HCT116 (cell line): ENCODE data around the gene NUFIP2. TPM values are rescaled to one million over a fixed set of nuclear protein-coding genes. Genes with fewer than 3 reads are reported as not detected.

Experiments used
- ATAC-seq: fragments of 200-7000 bp; cut with Tn5 transposase; 2 replicates; pipeline ENCODE4 v1.9.1; 2020; ENCODE audit warnings: mild to moderate bottlenecking, moderate library complexity
- BruUV-seq: library from RNA; stranded (reverse); fragments of 400-500 nt; replicated peaks from 2 replicates; lab custom pipeline; 2021; lab: Mats Ljungman, UMichigan
- CTCF ChIA-PET: fragments of 300-600 bp; sonication (Branson Sonifier 250); formaldehyde crosslinking; loops from one replicate; lab custom pipeline; 2021; ENCODE audit warnings: antibody characterized with exemption; lab: Charles Lee
- POLR2A ChIA-PET: fragments of 300-600, 350-600 bp; sonication (Branson Sonifier 250); formaldehyde crosslinking; loops from one replicate; lab custom pipeline; 2021; ENCODE audit warnings: antibody characterized with exemption; lab: Charles Lee
- RAD21 ChIA-PET, 2 experiments: fragments of 300-600 bp; sonication (Branson Sonifier 250); formaldehyde crosslinking; loops; one replicate each; lab custom pipeline; 2023; ENCODE audit warnings: low total read pairs in 2 of 2; ENCODE audit not compliant: uncharacterized antibody in 2 of 2, unreplicated experiment in 2 of 2, low non-redundant PET in 1 of 2; lab: Charles Lee
- DNase-seq: peaks from one replicate; pipeline ENCODE4 v3.0.0-alpha.2; 2010; ENCODE audit warnings: low read depth, low spot score
- H2AFZ ChIP-seq: fragments of 200-600 bp; shearing (Covaris generic), sonication (generic); 2 replicates; pipeline ENCODE4 v1.6.1; 2017; ENCODE audit warnings: low read depth, mixed run types, mixed read lengths, antibody characterized with exemption, low read length; ENCODE audit not compliant: poor library complexity, severe bottlenecking
- H3K27ac ChIP-seq: 2 replicates; pipeline ENCODE4 v1.5.1; 2012; ENCODE audit warnings: low read depth, low read length
- H3K27me3 ChIP-seq: fragments of 200-600 bp; sonication (generic); 2 replicates; pipeline ENCODE4 v1.6.1; 2016; ENCODE audit warnings: mixed run types, low read length, mixed read lengths; ENCODE audit not compliant: insufficient read depth
- H3K36me3 ChIP-seq, 2 experiments: fragments of 200-500 bp in 1 of 2; fragments of 200-600 bp in 1 of 2; sonication (Bioruptor generic) in 1 of 2; sonication (generic) in 1 of 2; 2 replicates each; pipeline versions ENCODE4 v1.5.1 to v1.6.1; 2014 to 2016; ENCODE audit warnings: low read length in 2 of 2, inconsistent platforms in 1 of 2, mixed read lengths in 1 of 2, mixed run types in 1 of 2; ENCODE audit not compliant: insufficient read depth in 2 of 2, control insufficient read depth in 1 of 2
- H3K4me1 ChIP-seq, 2 experiments: fragments of 200-600 bp in 1 of 2; sonication (generic) in 1 of 2; 2 replicates each; pipeline versions ENCODE4 v1.5.1 to v1.6.1; 2012 to 2017; ENCODE audit warnings: low read length in 2 of 2, inconsistent platforms in 1 of 2, mild to moderate bottlenecking in 1 of 2, mixed read lengths in 1 of 2, mixed run types in 1 of 2, moderate library complexity in 1 of 2; ENCODE audit not compliant: insufficient read depth in 2 of 2, control insufficient read depth in 1 of 2
- H3K4me2 ChIP-seq: fragments of 200-600 bp; sonication (generic); 2 replicates; pipeline ENCODE4 v1.6.1; 2017; ENCODE audit warnings: mixed run types, low read length, mixed read lengths
- H3K4me3 ChIP-seq, 2 experiments: fragments of 200-600 bp in 1 of 2; sonication (generic) in 1 of 2; replicated peaks in 1 of 2; 2 replicates each; pipeline ENCODE4 v1.5.1; 2011 to 2016; ENCODE audit warnings: low read length in 2 of 2, control low read depth in 1 of 2, low read depth in 1 of 2, mild to moderate bottlenecking in 1 of 2, mixed read lengths in 1 of 2, mixed run types in 1 of 2
- H3K79me2 ChIP-seq: fragments of 200-600 bp; sonication (generic); 2 replicates; pipeline ENCODE4 v1.6.1; 2017; ENCODE audit warnings: mild to moderate bottlenecking, mixed run types, low read length, moderate library complexity, mixed read lengths; ENCODE audit not compliant: insufficient read depth
- H3K9ac ChIP-seq: fragments of 200-600 bp; sonication (generic); 2 replicates; pipeline ENCODE4 v1.6.1; 2016; ENCODE audit warnings: low read length, mixed read lengths
- H3K9me2 ChIP-seq: fragments of 200-600 bp; sonication (generic), shearing (Covaris generic); 2 replicates; pipeline ENCODE4 v1.6.1; 2017; ENCODE audit warnings: mixed run types, mild to moderate bottlenecking, moderate library complexity; ENCODE audit not compliant: insufficient read depth
- H3K9me3 ChIP-seq, 2 experiments: fragments of 200-500 bp in 1 of 2; fragments of 200-600 bp in 1 of 2; sonication (Bioruptor generic) in 1 of 2; sonication (generic) in 1 of 2; 2 replicates each; pipeline ENCODE4 v1.6.1; 2014 to 2017; ENCODE audit warnings: low read length in 2 of 2, mixed read lengths in 2 of 2, inconsistent platforms in 1 of 2, low read depth in 1 of 2, mild to moderate bottlenecking in 1 of 2, mixed run types in 1 of 2, moderate library complexity in 1 of 2; ENCODE audit not compliant: control insufficient read depth in 1 of 2, insufficient read depth in 1 of 2
- H4K20me1 ChIP-seq: fragments of 200-600 bp; sonication (generic), shearing (Covaris generic); 2 replicates; pipeline ENCODE4 v1.6.1; 2017; ENCODE audit warnings: mixed run types, mild to moderate bottlenecking, moderate library complexity; ENCODE audit not compliant: insufficient read depth
- ATF3 ChIP-seq: IDR thresholded peaks from 2 replicates; pipeline ENCODE4 v1.6.1; 2012
- ELF1 ChIP-seq: IDR thresholded peaks from 2 replicates; pipeline ENCODE4 v1.6.1; 2012; ENCODE audit warnings: low read depth, borderline replicate concordance
- EZH2 ChIP-seq: fragments of 200-600 bp; sonication (generic); IDR thresholded peaks from 2 replicates; pipeline ENCODE4 v1.6.1; 2017; ENCODE audit warnings: antibody characterized with exemption, mixed run types
- EZH2phosphoT487 ChIP-seq: fragments of 200-600 bp; IDR thresholded peaks from 2 replicates; pipeline ENCODE4 v1.6.1; 2018; ENCODE audit warnings: antibody characterized with exemption, borderline replicate concordance
- JUND ChIP-seq: IDR thresholded peaks from 2 replicates; pipeline ENCODE4 v1.6.1; 2012
- MAX ChIP-seq: IDR thresholded peaks from 2 replicates; pipeline ENCODE4 v1.6.1; 2012
- POLR2A ChIP-seq: IDR thresholded peaks from 2 replicates; pipeline ENCODE4 v1.7.0; 2011; ENCODE audit warnings: borderline replicate concordance; ENCODE audit not compliant: insufficient read depth, insufficient read length; ENCODE audit errors: extremely low read depth
- POLR2AphosphoS5 ChIP-seq: IDR thresholded peaks from 2 replicates; pipeline ENCODE4 v1.6.1; 2011; ENCODE audit warnings: mild to moderate bottlenecking, low read depth, low read length, moderate library complexity
- SP1 ChIP-seq: IDR thresholded peaks from 2 replicates; pipeline ENCODE4 v1.6.1; 2012; ENCODE audit warnings: low read depth
- YY1 ChIP-seq: IDR thresholded peaks from 2 replicates; pipeline ENCODE4 v1.6.1; 2011; ENCODE audit warnings: low read length, low read depth, moderate library complexity, mild to moderate bottlenecking; ENCODE audit not compliant: insufficient replicate concordance; ENCODE audit errors: extremely low read depth
- ZBTB33 ChIP-seq: IDR thresholded peaks from 2 replicates; pipeline ENCODE4 v1.6.1; 2011; ENCODE audit warnings: mild to moderate bottlenecking, low read length, moderate library complexity; ENCODE audit not compliant: insufficient replicate concordance; ENCODE audit errors: extremely low read depth
- ZFX ChIP-seq: fragments of 450-650 bp; IDR thresholded peaks from 2 replicates; pipeline ENCODE4 v1.6.1; 2017
- ZNF274 ChIP-seq: fragments of 200-500 bp; sonication (Bioruptor generic); IDR thresholded peaks from 2 replicates; pipeline ENCODE4 v1.6.1; 2014; ENCODE audit warnings: mild to moderate bottlenecking, low read depth, low read length, inconsistent platforms
- intact Hi-C: fragments of 100-400 bp; cut with micrococcal nuclease; formaldehyde crosslinking; loops from 2 replicates; pipeline ENCODE4 v1.10.0; 2022
- total RNA-seq: library from RNA; stranded (reverse); gene quantifications from one replicate; pipeline ENCODE4 v1.2.1, GENCODE V29; 2021; ENCODE audit not compliant: unreplicated experiment

Gene NUFIP2
- total RNA-seq, 1 experiment from 2014 or later: 66.5 TPM

- POLR2A ChIA-PET: interaction anchor here (0.7 to 1.5 kb wide), 2 partner anchors 36 to 67 kb away, joined by 3 to 6 read pairs; partner anchors contain the start of gene MYO18A
- Histone ChIP-seq H3K36me3 (0 out of 4 replicates have a peak, but pooled peaks cover 0 to 4% of the 10 kb centered on the region in 2 experiments), H3K4me2 (no peak overlapping the region), H3K79me2 (peaks cover 6% of the 10 kb centered on the region; the same call in 1 of the 2 replicates), H3K27me3 (no peaks in the 10 kb centered on the region), H2AFZ (no peak overlapping the region), H3K9me2 (no peaks in the 10 kb centered on the region), H3K4me3 (no peak overlapping the region), H3K9ac (no peak overlapping the region), H3K4me1 (peaks cover 0 to 9% of the 10 kb centered on the region in 2 experiments; a peak in 1 of 4 replicates), H3K27ac (no peak overlapping the region), H3K9me3 (no peaks in the 10 kb centered on the region), H4K20me1 (no peaks in the 10 kb centered on the region)
- RAD21 ChIA-PET: no interaction called here
- TF ChIP-seq ZFX: no peak
- TF ChIP-seq JUND: no peak
- no peak for TF ChIP-seq POLR2A
- no peak for TF ChIP-seq EZH2phosphoT487
- no peak for TF ChIP-seq ZBTB33
- intact Hi-C loops: no loop called here
- ATAC-seq (no peak), DNase-seq (no peak)
- CTCF ChIA-PET: interaction anchor here (1.2 kb wide), 1 partner anchor 67 kb away, joined by 3 read pairs; no protein-coding TSS in a partner anchor
- no TSS peak for BruUV-seq
Measured at GRCh38 chr17:29215717-29216116, 78.2 kb downstream of the NUFIP2 start.

- H3K4me1 ChIP-seq: peaks cover 0 to 9% of the 10 kb centered on the region in 2 experiments; a peak in 1 of 4 replicates
- H3K9me3 ChIP-seq: no peaks in the 10 kb centered on the region
- ChIA-PET CTCF (interaction anchor here (1.2 kb wide), 1 partner anchor 66 kb away, joined by 3 read pairs; no protein-coding TSS in a partner anchor), POLR2A (interaction anchor here (0.7 to 1.5 kb wide), 2 partner anchors 35 to 66 kb away, joined by 3 to 6 read pairs; partner anchors contain the start of gene MYO18A), RAD21 (no interaction called here)
- no peak for DNase-seq
- no peak overlapping the region for H3K4me2 ChIP-seq
- intact Hi-C loops: no loop called here
- no peaks in the 10 kb centered on the region for H4K20me1 ChIP-seq
- no peak overlapping the region for H2AFZ ChIP-seq
- ATAC-seq: no peak
- H3K27ac ChIP-seq: no peak overlapping the region
- no peak overlapping the region for H3K9ac ChIP-seq
- H3K4me3 ChIP-seq: no peak overlapping the region
- no TSS peak for BruUV-seq
- H3K27me3 ChIP-seq: no peaks in the 10 kb centered on the region
- 0 out of 4 replicates have a peak, but pooled peaks cover 0 to 4% of the 10 kb centered on the region in 2 experiments for H3K36me3 ChIP-seq
- H3K79me2 ChIP-seq: peaks cover 6% of the 10 kb centered on the region; the same call in 1 of the 2 replicates
- no peaks in the 10 kb centered on the region for H3K9me2 ChIP-seq
- no peak for TF ChIP-seq MAX
- no peak for TF ChIP-seq POLR2A
- TF ChIP-seq EZH2: no peak
- TF ChIP-seq EZH2phosphoT487: no peak
- TF ChIP-seq ZFX: no peak
- TF ChIP-seq YY1: no peak
- no peak for TF ChIP-seq POLR2AphosphoS5
- TF ChIP-seq SP1: no peak
- TF ChIP-seq ATF3: no peak
- TF ChIP-seq ELF1: no peak
- TF ChIP-seq ZNF274: no peak
Measured at GRCh38 chr17:29215174-29215573, 78.8 kb downstream of the NUFIP2 start.
